Subcutaneous adipose tissue (tissue), 4 donors: Measurements from ENCODE around the gene LTC4S. TPM values are rescaled to one million over a fixed set of nuclear protein-coding genes. Genes with fewer than 3 reads are reported as not detected.

Experiments used
- CTCF ChIP-seq: fragments of 450-650 bp; IDR thresholded peaks from one replicate; pipeline ENCODE4 v1.5.1; 2016; ENCODE audit warnings: low read depth, mild to moderate bottlenecking, control low read depth, antibody characterized with exemption, moderate library complexity
- total RNA-seq, 4 donors: library from RNA; depleted of rRNA; stranded (reverse); fragments of >200 nt; gene quantifications; one replicate each; pipeline ENCODE4 v1.1.0, GENCODE V29; 2016

The LTC4S gene
- total RNA-seq, result 1 to 10 TPM in 3 of 4 donors, not detected in 1; 2.7 to 8.8 (median 7.0) TPM

DNA sequence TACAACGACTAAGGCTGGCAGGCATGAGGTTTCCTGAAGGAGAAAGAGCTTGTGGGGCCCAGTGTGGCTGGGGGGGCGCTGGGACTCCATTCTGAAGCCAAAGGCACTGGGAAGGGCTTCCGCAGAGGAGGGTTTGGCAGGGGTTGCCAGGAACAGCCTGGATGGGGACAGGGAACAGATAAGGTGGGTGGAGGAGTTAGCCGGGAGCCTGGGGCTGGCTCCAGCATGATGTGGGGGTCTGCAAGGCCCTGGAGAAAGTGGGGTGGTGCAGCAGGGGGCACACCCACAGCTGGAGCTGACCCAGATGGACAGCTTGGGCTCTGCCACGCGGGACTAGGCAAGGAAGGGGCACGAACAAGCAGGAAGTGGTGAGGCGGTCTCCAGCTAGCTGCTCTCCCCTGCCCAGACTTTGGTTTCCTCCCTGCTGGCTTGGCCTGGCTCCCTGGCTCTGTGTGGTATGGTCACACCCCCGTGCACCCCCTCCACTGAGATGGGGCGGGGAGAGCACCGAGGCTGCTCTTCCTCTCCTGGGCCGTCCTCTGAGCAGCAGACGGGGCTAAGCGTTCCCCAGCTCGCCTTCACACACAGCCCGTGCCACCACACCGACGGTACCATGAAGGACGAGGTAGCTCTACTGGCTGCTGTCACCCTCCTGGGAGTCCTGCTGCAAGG, at the start of gene LTC4S:
LTC4S (plus strand) TSS at position 519 of the 672 bp plus-strand sequence; CDS start at position 614, 95 bp downstream.
- TF ChIP-seq CTCF, result no peak

DNA sequence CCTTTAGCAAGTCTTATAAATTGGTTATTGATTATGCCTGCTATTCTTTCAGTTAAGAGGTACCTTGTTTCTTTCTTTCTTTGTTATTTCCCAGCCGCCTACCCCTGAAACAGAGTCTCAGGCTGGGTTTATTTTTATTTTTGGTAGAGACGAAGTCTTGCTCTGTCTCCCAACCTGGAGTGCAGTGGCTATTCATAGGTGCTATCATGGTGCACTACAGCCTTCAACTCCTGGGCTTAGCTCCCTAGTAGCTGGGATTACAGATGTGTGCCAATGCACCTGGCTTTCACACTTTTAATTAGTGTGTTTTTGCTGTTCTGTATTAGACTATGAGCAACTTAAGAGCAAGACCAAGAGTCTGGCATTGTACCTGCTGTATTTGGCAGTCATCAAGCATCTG, 46.9 kb upstream of the LTC4S start:
- TF ChIP-seq CTCF, result no peak

GRCh38 chr5:179747811-179748210, 46.0 kb upstream of the LTC4S start:
- TF ChIP-seq CTCF, result no peak

DNA sequence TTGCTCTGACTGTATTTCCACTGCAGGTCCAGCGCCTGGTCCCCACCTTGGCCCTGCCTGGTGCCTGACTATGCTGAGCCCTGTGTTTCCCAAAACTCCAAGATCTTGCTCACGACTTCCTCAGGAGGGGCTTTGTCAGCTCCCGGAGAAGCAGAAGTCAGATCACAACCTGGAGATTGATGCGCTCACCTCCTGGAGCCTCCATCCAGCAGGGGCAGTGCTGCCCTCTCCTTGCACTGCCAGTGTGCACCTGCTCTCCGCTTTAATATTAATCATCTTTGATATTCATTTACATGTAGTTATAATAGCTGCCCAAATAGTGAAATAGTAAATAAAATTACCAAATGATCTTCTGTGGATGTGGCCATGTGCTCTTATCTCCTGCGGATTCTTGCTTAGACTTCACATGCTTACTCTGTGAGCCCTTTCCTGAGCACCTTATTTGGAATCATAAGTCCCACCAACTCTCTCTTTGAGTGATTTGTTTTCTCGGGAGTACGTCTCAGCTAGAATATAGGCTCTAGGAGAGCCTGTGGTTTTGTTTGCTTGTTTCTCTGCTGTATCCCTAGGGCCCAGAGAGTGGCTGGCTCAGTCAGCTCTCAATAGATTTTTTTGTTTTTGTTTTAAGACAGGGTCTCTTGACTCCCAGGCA, 43.8 kb upstream of the LTC4S start:
- TF ChIP-seq CTCF, result no peak

DNA sequence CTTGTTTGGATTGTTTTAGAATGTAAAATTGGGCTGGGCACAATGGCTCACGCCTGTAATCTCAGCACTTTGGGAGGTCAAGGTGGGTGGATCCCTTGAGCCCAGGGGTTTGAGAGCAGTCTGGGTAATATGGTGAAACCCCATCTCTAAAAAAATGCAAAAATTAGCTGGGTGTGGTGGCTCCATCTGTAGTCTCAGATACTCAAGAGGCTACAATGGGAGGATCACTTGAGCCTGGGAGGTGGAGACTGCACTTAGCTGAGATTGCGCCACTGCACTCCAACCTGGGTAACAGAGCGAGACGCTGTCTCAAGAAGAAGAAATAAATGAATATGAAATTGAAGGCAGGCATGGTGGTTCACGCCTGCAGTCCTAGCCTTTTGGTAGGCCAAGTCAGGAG, 39.8 kb upstream of the LTC4S start:
- TF ChIP-seq CTCF, result no peak

DNA sequence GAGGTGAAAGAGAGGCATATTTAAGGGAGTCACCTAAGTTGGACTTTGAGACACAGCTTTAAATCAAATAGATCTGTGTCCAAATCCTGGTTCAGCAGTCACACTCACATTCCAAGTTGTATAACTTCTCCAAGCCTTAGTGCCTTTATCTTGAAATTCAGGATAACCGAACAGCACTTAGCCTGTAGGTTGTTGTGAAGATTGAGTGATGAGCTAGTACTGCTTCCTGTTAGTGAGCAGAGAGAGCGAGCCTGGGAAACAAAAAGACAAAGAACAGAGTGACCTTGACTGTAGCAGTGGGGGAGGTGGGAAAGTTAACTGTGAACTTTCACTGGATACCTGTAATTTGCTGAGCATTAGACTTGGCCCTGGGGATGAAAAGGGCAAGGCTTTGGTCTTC, 38.8 kb upstream of the LTC4S start:
- TF ChIP-seq CTCF, result no peak

GRCh38 chr5:179758955-179759354, 34.8 kb upstream of the LTC4S start:
- no peak for TF ChIP-seq CTCF
